ENCODE data around the gene LRRC36. TPM values are rescaled to one million over a fixed set of nuclear protein-coding genes. Genes with fewer than 3 reads are reported as not detected.
"Not testable (repeated sequence)": the region's sequence is repeated elsewhere in the genome, so short reads cannot be mapped to it uniquely, and the experiment has no call there.

Gene LRRC36
- total and polyA plus RNA-seq, 10 of the 15 experiments (the other 5 are each of a cell fraction or from before 2014, with no cell fraction given): 0.45 to 2.0 (median 0.75) TPM; not detected in 1

DNA sequence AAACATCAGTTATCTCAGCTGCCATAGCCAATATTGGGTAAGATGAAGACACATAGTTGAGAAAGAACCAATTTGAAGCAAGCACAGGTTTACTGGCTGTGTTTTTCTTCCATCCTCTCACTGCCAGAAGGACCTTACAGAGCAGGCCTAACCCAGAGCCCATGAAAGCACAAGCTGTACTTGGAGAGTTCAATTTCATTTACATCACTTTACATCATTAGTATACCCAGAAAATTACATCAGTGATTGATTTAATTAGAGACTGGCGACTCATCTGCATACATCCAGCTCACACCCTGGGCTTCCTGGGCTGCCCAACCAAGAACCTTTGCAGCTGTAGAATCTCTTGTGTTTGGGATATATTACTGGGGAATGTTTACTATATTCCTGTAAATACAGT lies 23.7 kb downstream of the LRRC36 start:
- H3K9ac ChIP-seq (ENCODE audit: control insufficient read depth, insufficient read depth, low read length): no peak overlapping the region
- POLR2A ChIA-PET: interaction anchor here (0.6 kb wide), 1 partner anchor 340 kb away, joined by 6 read pairs; no protein-coding TSS in a partner anchor
- FAIRE-seq: no peak
- H3K4me3 ChIP-seq: no peak overlapping the region
- BruUV-seq (replicated peaks): no TSS peak
- 0% methylated on average over 1 of the region's 1 CpG for WGBS (ENCODE audit: insufficient coverage, insufficient replicate concordance, low lambda C conversion rate, missing lambda C conversion rate)
- H3K4me2 ChIP-seq (ENCODE audit: control insufficient read depth, insufficient read depth): no peak overlapping the region
- RAD21 ChIA-PET (ENCODE audit: unreplicated experiment): interaction anchor here (0.6 to 1.1 kb wide), 3 partner anchors 49 to 118 kb away, joined by 3 to 4 read pairs (median 3); no protein-coding TSS in a partner anchor
- ATAC-seq: no peak
- H3K27ac ChIP-seq (ENCODE audit: control insufficient read depth, insufficient read depth): no peak overlapping the region
- intact Hi-C loops (cut with micrococcal nuclease; ENCODE audit: unreplicated experiment): no loop called here
- H2AFZ ChIP-seq (ENCODE audit: control insufficient read depth, low read depth, low read length): no peak overlapping the region
- no peak for DNase-seq (ENCODE audit: low read depth, low spot score)
- H3K27me3 ChIP-seq (replicated peaks in 1 of 2; ENCODE audit: control insufficient read depth in 2 of 2, insufficient read depth in 2 of 2, low read length in 1 of 2): no peaks in the 10 kb centered on the region
- H4K20me1 ChIP-seq (ENCODE audit: control insufficient read depth, insufficient read depth): no peaks in the 10 kb centered on the region
- CTCF ChIA-PET: interaction anchor here (0.5 to 1.6 kb wide), 10 partner anchors 11 to 165 kb away, joined by 3 to 6 read pairs (median 4); no protein-coding TSS in a partner anchor
- SMC1A ChIA-PET (ENCODE audit: uncharacterized antibody, unreplicated experiment): interaction anchor here (1.1 to 1.4 kb wide), 3 partner anchors 15 to 36 kb away, joined by 3 read pairs; no protein-coding TSS in a partner anchor
- no peaks in the 10 kb centered on the region for H3K4me1 ChIP-seq (ENCODE audit: control insufficient read depth, insufficient read depth, low read length)
- no peaks in the 10 kb centered on the region for H3K36me3 ChIP-seq (ENCODE audit: control insufficient read depth in 2 of 2, insufficient read depth in 2 of 2, low read length in 1 of 2)
- no peaks in the 10 kb centered on the region for H3K79me2 ChIP-seq (ENCODE audit: control insufficient read depth, insufficient read depth, low read length)
- no peaks in the 10 kb centered on the region for H3K9me3 ChIP-seq (replicated peaks; ENCODE audit: control insufficient read depth, insufficient read depth, low read length)
- in situ Hi-C loops (cut with MboI): no loop called here
- TF ChIP-seq HDGF (IDR thresholded peaks at IDR 0.05): no peak
- no peak for TF ChIP-seq NR2F1 (conservative IDR thresholded peaks at IDR 0.05)
- TF ChIP-seq SKIL (IDR thresholded peaks at IDR 0.05; ENCODE audit: low read depth, poor library complexity, severe bottlenecking): no peak
- TF ChIP-seq, protein P1, sequence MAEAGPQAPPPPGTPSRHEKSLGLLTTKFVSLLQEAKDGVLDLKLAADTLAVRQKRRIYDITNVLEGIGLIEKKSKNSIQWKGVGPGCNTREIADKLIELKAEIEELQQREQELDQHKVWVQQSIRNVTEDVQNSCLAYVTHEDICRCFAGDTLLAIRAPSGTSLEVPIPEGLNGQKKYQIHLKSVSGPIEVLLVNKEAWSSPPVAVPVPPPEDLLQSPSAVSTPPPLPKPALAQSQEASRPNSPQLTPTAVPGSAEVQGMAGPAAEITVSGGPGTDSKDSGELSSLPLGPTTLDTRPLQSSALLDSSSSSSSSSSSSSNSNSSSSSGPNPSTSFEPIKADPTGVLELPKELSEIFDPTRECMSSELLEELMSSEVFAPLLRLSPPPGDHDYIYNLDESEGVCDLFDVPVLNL (IDR thresholded peaks at IDR 0.05; ENCODE audit: low read depth, low read length): no peak
- TF ChIP-seq TARDBP (IDR thresholded peaks at IDR 0.05; ENCODE audit: borderline replicate concordance): no peak
- no peak for TF ChIP-seq SUZ12 (IDR thresholded peaks at IDR 0.05; ENCODE audit: unreplicated experiment)
- no peak for TF ChIP-seq CBX3 (IDR thresholded peaks at IDR 0.05; ENCODE audit: borderline replicate concordance, low read depth)
- no peak for TF ChIP-seq NFXL1 (IDR thresholded peaks at IDR 0.05; ENCODE audit: borderline replicate concordance)

- H3K9me3 ChIP-seq (replicated peaks; ENCODE audit: control insufficient read depth, insufficient read depth, low read length); H3K4me2 ChIP-seq (ENCODE audit: control insufficient read depth, insufficient read depth); POLR2A ChIA-PET; FAIRE-seq; ATAC-seq; H3K79me2 ChIP-seq (ENCODE audit: control insufficient read depth, insufficient read depth, low read length); H4K20me1 ChIP-seq (ENCODE audit: control insufficient read depth, insufficient read depth); H3K9ac ChIP-seq (ENCODE audit: control insufficient read depth, insufficient read depth, low read length); BruUV-seq (replicated peaks); in situ Hi-C loops (cut with MboI); H3K36me3 ChIP-seq (ENCODE audit: control insufficient read depth in 2 of 2, insufficient read depth in 2 of 2, low read length in 1 of 2); RAD21 ChIA-PET (ENCODE audit: unreplicated experiment); intact Hi-C loops (cut with micrococcal nuclease; ENCODE audit: unreplicated experiment); DNase-seq (ENCODE audit: low read depth, low spot score); H2AFZ ChIP-seq (ENCODE audit: control insufficient read depth, low read depth, low read length); H3K4me1 ChIP-seq (ENCODE audit: control insufficient read depth, insufficient read depth, low read length); H3K27ac ChIP-seq (ENCODE audit: control insufficient read depth, insufficient read depth); H3K4me3 ChIP-seq; H3K27me3 ChIP-seq (replicated peaks in 1 of 2; ENCODE audit: control insufficient read depth in 2 of 2, insufficient read depth in 2 of 2, low read length in 1 of 2): not testable (repeated sequence)
- 85% methylated on average over 3 of the region's 3 CpGs for WGBS (ENCODE audit: insufficient coverage, insufficient replicate concordance, low lambda C conversion rate, missing lambda C conversion rate)
- CTCF ChIA-PET: interaction anchor here (0.5 to 1.7 kb wide), 3 partner anchors 13 to 892 kb away, joined by 3 to 5 read pairs (median 3); partner anchors contain the start of gene PLA2G15
- SMC1A ChIA-PET (ENCODE audit: uncharacterized antibody, unreplicated experiment): interaction anchor here (2.1 kb wide), 1 partner anchor 13 kb away, joined by 5 read pairs; no protein-coding TSS in a partner anchor
These were observed 25.8 kb downstream of the LRRC36 start for GRCh38 chr16:67352463-67352862.
